Retina (tissue), 1 donor: ENCODE data around the gene OGT.
"Not testable (repeated sequence)": the region's sequence is repeated elsewhere in the genome, so short reads cannot be mapped to it uniquely, and the experiment has no call there.

Experiments
- DNase-seq: peaks from one replicate; pipeline ENCODE4 v3.0.0-alpha.2; 2016

The OGT gene

DNA sequence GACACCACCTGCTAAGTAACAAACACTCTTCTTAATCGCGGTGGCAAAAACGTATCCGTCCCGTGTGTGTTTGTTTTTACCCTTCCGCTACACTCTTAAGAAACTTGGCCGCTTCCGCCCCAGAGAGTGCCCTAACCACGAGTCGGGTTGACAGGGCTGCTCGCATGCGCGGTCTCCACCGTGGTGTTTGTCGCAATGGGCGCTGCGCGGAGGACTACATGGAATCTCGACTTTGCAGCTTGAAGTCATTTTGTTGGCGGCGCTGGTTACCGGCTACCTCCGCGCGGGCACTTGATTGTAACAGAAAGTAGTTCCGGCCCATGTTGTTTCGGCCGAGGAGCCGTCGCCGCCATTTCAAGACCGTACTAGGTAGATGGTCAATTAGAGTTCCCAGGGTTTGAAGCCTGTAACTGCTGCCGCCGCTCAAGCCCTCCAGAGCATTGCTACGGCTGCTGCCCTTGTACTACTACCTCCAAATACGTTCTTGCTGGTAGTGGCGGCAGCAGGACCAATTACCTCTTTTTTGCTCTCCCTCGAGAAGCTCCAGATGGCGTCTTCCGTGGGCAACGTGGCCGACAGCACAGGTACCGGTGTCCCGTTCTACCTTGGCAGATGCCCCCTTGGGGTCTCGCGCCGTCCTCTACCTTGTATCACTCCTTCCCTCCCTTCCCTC is at the start of gene OGT:
OGT (plus strand) TSS at position 352 of the 673 bp plus-strand sequence; CDS start at position 548, 196 bp downstream.
- peak; percentile 92 for DNase-seq

- no peak for DNase-seq
Observed at GRCh38 chrX:71487814-71488213, 45.1 kb upstream of the OGT start.

GRCh38 chrX:71489540-71489939 is 43.4 kb upstream of the OGT start:
- DNase-seq = no peak

DNA sequence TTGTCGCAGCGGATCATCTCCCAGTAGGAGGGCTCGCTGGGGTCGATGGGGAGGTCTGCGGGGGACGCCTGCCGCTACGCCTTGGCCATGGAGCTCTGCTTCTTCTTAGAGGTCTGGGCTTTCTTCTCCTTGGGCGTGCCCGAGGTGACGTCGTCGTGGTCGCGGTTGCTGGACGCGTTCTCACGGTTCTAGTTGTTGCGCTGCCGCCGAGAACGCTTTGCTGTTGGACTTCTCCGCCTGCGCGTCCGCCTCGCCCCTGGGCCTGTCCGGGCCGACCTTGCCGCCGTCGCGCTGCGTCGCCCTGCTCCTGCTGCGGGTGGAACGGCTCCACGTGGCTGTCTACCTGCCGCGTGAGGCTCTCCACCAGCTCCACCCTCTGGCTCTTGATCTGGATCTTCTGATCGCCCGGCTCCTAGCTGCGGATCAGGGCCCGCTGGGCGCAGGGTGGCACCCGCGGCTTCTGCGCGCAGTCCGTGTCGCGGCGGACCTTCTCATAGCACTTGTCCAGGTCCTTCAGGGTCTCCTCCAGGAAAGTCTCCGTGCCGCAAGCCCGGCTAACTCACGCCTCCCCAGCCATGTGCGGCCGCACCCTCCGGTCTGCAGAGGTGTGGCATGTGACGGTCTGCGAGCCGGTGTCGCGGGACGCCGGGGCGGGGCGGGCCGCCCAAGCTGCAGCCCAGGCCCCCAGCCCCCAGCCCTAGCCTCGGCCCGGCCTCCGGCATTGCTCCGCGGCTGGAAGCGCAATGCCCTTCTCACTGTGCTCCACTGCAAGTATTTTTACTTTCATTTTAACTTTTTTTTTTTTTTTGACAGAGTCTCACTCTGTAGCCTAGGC is 40.5 kb upstream of the OGT start:
- peak; percentile 69 for DNase-seq

DNA sequence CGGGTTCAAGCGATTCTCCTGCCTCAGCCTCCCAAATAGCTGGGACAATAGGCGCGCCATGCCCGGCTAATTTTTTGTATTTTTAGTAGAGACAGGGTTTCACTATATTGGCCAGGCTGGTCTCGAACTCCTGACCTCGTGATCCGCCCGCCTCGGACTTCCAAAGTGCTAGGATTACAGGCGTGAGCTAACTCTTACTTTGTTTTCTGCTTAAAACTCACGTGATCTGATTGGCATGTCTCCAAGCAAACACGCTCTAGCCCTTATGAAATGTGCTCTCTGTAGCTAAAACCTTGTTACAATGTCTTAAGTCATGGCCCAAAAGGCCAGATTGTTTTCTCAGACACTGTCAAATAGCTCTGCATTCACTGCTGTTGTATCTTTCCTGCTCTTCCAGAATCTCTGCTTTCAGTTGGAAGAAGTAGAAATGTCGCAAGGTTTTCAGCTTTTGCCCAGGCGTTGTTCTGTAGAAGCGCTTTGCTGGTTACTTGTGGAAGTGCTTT is 39.7 kb upstream of the OGT start:
- DNase-seq = no peak

- not testable (repeated sequence) for DNase-seq
Observed at GRCh38 chrX:71495979-71496378, 36.9 kb upstream of the OGT start.

DNA sequence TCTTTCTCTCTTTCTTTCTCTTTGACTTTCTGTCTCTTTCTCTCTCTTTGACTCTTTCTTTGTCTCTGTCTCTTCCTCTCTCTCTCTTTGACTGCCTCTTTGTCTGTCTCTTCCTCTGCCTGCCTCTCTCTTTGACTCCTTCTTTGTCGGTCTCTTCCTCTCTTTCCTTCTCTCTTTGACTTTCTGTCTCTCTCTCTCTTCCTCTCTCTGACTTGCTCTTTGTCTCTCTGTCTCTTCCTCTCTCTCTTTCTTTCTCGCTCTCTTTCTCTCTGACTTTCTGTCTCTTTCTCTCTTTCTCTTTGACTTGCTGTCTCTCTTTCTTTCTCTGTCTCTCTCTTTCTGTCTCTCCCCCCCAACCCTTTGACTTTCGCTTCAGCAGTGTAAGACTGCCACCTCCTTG is 36.4 kb upstream of the OGT start:
- DNase-seq = no peak

GRCh38 chrX:71502080-71502479 is 30.8 kb upstream of the OGT start:
- DNase-seq = not testable (repeated sequence)

GRCh38 chrX:71504346-71504745 is 28.6 kb upstream of the OGT start:
- no peak for DNase-seq

DNA sequence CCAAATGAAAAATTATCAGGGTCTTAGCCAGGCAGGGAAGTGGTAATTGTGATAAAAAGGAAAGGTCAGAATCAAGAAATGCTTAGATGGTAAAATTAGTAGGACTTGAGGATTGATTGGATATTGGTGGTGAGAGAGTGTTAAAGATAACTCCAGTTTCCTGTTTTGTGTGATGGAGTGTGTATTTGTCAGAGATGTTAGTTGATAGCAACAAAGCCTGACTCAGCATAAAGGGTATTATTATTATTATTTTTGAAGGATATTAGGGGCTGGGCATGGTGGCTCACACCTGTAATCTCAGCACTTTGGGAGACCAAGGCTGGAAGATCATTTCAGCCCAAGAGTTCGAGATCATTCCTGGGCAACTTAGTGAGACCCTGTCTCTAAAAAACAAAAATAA is 23.6 kb upstream of the OGT start:
- no peak for DNase-seq

DNA sequence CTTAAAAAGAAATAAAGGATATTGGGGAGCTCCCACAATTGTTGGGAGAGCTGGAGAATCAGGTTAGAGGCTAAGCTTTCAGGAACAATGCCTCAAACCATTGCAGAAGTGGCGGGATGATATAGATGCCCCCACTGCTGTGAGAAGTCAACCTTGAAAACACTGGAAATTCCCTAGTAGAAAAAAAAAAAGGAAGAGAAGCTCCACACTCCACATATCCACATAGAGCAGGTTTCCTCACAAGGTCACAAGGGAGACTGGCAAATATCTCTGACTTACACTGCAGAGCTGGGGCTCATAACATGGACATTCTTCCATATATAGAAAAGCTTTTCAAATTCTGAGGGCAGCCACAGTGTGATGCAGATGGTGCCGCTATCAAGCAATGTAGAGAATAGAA is 22.7 kb upstream of the OGT start:
- no peak for DNase-seq

DNA sequence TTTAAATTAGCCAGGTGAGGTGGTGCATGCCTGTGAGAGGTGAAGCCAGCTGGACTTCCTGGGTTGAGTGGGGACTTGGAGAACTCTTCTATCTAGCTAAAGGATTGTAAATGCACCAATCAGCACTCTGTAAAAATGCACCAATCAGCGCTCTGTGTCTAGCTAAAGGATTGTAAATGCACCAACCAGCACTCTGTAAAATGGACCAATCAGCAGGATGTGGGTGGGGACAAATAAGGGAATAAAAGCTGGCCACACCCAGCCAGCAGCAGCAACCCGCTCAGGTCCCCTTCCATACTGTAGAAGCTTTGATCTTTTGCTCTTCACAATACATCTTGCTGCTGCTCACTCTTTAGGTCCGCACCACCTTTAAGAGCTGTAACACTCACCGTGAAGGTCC is 19.2 kb upstream of the OGT start:
- DNase-seq = not testable (repeated sequence)

DNA sequence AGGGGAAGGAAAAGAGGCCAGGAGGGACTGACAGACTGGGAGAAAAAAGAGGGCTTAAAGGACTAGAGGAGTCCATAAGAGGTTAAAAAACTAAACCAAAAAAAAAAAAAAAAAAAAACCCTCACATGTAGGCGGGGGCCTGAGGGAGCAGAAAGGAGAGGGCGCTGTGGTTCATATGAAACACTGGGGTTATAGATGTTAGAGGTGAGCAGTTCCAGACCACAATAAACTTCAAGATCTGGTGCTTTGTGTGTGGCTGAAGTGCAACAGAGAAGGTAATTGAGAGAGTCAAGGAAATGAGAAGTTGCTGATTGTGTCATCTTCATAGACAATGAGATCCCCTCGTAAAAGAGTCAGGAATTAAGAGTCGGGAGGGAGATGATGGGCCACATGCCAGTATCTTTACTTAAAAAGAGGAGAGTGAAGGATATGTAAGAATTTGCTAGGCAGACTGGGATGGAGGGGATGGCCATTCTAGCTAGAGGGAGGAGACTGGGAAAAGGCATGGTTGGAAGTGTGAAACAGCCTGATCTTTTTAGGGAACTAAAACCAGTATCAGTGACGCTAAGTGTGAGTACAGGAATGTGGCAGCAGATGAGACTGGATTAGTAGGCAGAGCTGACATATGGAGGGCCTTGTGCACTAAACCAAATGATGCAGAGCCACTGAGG is 18.4 kb upstream of the OGT start:
- no peak for DNase-seq

DNA sequence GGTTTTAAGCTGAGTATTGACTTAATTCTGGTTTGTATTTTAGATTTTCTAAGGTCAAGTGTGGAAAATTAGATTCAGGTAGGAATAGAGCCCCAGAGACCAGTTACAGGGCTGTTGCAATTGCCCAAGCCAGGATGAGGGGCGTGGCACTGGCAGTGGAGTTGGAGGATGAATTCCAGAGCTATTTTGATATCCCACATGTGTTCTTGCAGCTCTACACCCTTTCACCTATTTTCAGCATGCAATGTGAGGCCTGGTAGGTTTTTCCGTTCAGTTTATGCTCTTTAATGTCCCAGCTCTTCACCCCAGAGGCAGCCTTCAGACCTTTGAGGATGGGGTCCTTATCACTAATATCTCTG is 17.9 kb upstream of the OGT start:
- DNase-seq = no peak

DNA sequence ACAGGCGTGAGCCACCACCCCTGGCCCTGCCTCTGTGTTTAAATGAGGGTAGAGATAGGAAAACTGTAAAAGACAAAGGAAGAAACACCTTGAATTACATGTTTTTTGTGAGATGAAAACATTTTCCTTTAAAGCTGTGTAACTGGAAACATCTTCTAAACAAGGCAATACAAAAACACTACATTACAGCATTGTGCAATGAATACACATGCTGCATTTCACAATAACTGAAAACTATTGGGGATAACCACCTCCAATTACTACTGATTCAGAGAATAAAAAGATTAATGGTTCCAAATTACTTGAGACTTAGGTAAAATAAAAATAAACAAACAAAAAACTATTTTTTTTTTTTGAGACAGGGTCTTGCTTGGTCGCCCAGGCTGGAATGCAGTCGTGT is 7.6 kb upstream of the OGT start:
- no peak for DNase-seq

DNA sequence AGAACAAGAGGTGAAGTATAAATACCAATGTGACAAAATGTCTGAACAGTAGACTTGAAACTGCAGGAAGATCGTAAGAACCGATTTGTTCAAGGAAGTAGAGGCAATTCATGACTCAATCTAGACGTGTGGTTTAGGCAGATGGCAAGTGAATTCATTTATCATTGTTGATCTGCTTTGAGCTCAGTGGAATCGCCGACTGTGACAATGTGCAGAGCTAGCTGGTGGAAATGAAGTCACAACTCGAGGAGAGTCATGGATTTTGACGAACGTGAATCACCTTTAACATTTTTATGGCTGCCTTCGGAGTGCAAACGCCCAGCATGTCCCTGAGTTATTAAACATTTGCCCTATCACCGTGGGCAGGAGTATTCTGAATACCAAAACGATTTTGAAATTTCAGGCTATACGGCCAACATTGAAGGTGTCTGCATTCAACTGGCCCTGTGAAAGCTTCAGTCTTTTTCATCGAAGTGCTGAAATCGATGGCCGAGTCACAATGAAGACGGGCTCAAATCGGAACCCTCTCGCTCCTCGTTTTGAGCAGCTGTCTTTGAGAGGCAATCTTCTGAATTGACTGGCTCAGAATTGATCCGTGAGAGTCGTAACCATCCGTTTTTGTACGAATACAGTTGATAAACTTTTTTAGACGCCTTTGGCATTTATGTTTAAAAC is 689 bp upstream of the OGT start:
- no peak for DNase-seq

GRCh38 chrX:71533516-71533850 is 579 bp downstream of the OGT start:
- DNase-seq = no peak

DNA sequence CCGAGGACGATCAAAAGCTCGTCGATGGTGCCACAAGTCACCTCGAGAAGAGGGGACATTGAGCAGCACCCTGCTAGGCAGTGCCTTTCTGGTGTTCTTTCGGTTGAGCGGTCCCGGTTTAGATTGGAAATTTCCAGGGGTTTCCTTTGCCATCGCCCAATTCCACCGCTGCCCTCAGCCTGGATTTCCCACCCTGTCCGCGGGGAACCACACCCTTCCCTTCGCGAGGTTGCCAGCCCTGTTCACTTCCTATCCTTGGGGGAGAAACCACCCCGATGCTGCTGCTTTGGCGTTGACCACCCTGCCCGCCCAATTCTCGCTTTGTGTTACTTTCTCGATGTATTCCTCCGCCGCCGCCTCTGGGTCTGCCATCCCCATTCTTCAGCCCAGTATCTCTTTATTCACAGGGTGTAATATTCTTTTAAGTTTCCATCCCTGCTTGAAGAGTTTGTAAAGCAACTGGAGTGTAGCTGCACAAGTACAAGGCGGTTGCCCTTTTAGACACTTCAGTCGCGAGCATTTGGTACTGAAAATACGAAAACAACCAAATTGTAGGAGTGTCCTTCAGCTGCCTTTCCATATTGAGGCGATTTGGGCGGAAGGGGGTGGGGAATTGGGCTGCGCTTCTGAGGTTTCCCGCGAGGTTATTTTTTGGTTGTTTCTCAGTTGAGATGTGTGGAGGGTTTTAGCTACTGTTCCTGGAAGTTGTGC is 1.1 kb downstream of the OGT start:
- peak; percentile 59 for DNase-seq

DNA sequence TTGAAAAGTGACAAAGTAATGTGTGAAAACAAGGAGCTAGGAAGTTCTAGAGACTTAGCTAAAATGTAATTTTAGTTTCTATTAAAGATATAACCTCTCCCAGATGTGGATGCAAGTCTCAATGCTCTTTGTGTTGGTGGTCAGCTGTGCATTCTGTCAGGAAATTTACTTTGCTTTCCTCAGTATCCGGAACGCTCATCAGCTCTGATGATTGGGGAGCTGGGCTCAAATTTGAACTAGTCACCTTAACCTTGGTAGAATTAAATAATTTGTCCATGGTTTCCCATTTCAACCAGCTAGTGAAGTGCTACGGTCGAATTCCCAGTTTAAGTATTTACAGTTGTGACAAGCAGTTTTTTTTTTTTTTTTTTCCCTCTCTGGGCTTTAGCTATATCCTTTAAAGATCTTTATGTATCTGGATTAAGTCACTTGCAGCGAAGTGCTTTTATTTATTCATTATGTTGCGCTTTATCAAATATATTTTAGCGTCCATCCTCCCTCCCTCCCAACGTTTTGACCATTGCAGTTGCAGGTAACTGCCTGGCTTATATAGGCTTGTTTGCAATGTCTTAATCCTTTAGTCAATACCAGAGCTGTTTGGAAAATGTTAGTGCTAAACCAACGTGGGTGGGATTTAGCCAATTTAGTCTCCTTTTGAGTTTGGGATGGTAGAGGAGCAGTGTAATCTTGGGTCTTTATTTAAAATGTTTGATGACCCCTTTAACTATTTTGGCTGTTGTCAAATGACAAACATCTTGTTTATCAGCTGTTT is 2.1 kb downstream of the OGT start:
- DNase-seq = peak; percentile 4

- no peak for DNase-seq
Observed at GRCh38 chrX:71536285-71536684, 3.4 kb downstream of the OGT start.

DNA sequence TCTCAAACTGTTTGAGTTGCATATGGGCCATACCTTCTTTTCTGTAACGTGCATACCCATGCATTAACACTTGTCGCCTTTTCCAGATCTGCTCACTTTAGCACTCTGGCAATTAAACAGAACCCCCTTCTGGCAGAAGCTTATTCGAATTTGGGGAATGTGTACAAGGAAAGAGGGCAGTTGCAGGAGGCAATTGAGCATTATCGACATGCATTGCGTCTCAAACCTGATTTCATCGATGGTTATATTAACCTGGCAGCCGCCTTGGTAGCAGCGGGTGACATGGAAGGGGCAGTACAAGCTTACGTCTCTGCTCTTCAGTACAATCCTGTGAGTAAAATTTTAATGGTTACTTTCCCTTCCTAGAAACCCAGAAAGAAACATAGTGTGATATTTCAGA is 4.8 kb downstream of the OGT start:
- no peak for DNase-seq

DNA sequence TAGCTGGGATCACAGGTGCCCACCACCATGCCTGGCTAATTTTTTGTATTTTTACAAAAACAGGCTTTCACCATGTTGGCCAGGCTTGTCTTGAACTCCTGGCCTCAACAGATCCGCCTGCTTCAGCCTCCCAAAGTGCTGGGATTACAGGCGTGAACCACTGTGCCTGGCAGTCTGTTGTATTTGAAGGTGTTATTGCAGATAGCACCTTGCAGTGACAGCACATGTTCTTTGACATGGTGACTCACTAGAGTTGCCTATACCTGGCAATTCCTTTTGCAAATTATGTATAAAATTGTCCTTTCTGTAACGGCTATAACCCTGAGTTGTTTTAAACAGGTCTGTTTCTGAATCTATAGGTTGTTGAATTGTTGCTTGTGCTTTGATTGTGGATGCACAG is 7.9 kb downstream of the OGT start:
- DNase-seq = no peak
